Stomach (tissue), 9 donors: ENCODE measurements around the gene DNAJB2. TPM values are rescaled to one million over a fixed set of nuclear protein-coding genes. Genes with fewer than 3 reads are reported as not detected.

Source experiments
- DNase-seq, 2 donors: peaks; one replicate each; pipeline versions ENCODE4 v3.0.0 to v3.0.0-alpha.2; 2013 to 2019
- H3K27ac ChIP-seq, 5 donors: fragments of 200-600 bp in 4 of 5; sonication (generic) in 4 of 5; one replicate each; pipeline ENCODE4 v1.5.1; 2013 to 2019; ENCODE audit warnings: mild to moderate bottlenecking in 1 of 5, moderate library complexity in 1 of 5
- H3K27me3 ChIP-seq, 3 donors: fragments of 200-600 bp; sonication (generic); one replicate each; pipeline ENCODE4 v1.5.1; 2017 to 2019; ENCODE audit warnings: mixed run types in 1 of 3
- H3K36me3 ChIP-seq, 4 donors: fragments of 200-600 bp; sonication (generic); 1 replicate in 3 of 4; 2 replicates in 1 of 4; pipeline ENCODE4 v1.5.1; 2016 to 2019
- H3K4me1 ChIP-seq, 4 donors: fragments of 200-600 bp; sonication (generic); one replicate each; pipeline ENCODE4 v1.5.1; 2016 to 2019
- H3K4me3 ChIP-seq, 4 donors: fragments of 200-600 bp; sonication (generic) in 3 of 4; one replicate each; pipeline ENCODE4 v1.5.1; 2016 to 2019; ENCODE audit warnings: mild to moderate bottlenecking in 1 of 4
- H3K9me3 ChIP-seq, 4 donors: fragments of 200-600 bp; sonication (generic); one replicate each; pipeline ENCODE4 v1.5.1; 2016 to 2019
- CTCF ChIP-seq, 7 experiments: fragments of 450-650 bp in 4 of 7; fragments of 200-600 bp in 3 of 7; sonication (generic) in 3 of 7; IDR thresholded peaks; one replicate each; pipeline ENCODE4 v1.5.1; 2016 to 2019; ENCODE audit warnings: antibody characterized with exemption in 7 of 7, control low read depth in 2 of 7, mild to moderate bottlenecking in 1 of 7
- EP300 ChIP-seq: sonication (generic); formaldehyde crosslinking; IDR thresholded peaks from one replicate; pipeline ENCODE4 v1.6.1; 2017; ENCODE audit warnings: antibody characterized with exemption
- POLR2A ChIP-seq, 4 donors: fragments of 450-650 bp; IDR thresholded peaks; one replicate each; pipeline ENCODE4 v1.6.1; 2016; ENCODE audit warnings: antibody characterized with exemption in 4 of 4, control low read depth in 2 of 4, mild to moderate bottlenecking in 1 of 4, moderate library complexity in 1 of 4
- POLR2AphosphoS5 ChIP-seq, 3 donors: sonication (generic); formaldehyde crosslinking; IDR thresholded peaks; one replicate each; pipeline ENCODE4 v1.6.1; 2016; ENCODE audit warnings: antibody characterized with exemption in 3 of 3
- WGBS, 5 donors: extraction: QIAGEN DNeasy Blood & Tissue Kit in 3 of 5; methylation state at CpG; one replicate each; pipeline versions ENCODE4 v1.1.5 to v1.1.7; 2013 to 2018; 5-methylcytosine and 5-hydroxymethylcytosine counted together
- intact Hi-C: fragments of 100-400 bp; cut with DNase I; formaldehyde crosslinking; loops from one replicate; pipeline ENCODE4 v1.15.1; 2023; ENCODE audit warnings: low total_unique reads
- polyA plus RNA-seq, 3 donors: library from polyadenylated mRNA; stranded (reverse); fragments of 200-250 nt; gene quantifications; one replicate each; pipeline ENCODE4 v1.2.3, GENCODE V29; 2013
- total RNA-seq, 5 donors: library from RNA; depleted of rRNA; stranded (reverse); fragments of >200 nt; gene quantifications; one replicate each; pipeline versions ENCODE4 v1.1.0 to v1.2.3, GENCODE V29; 2014 to 2016
- donor health status: healthy with polysubstance abuse.
- donor health status: Bipolar disorder and iron deficiency.
- donor health status: healthy.

DNAJB2 gene
- total and polyA plus RNA-seq, 8 donors, result 24.4 to 88.8 (median 57.0) TPM

GRCh38 chr2:219290381-219291171 lies 11.4 kb downstream of the DNAJB2 start:
- Histone ChIP-seq H3K4me1 (peaks cover 4 to 43% (median 29%) of the 10 kb centered on the region in 4 donors), H3K27me3 (no peaks in the 10 kb centered on the region), H3K27ac (peak overlapping the region in 4 of 5 donors; percentile 29 to 70 (median 58)), H3K9me3 (no peaks in the 10 kb centered on the region), H3K36me3 (peaks cover 2 to 14% (median 7%) of the 10 kb centered on the region in 4 donors), H3K4me3 (no peak overlapping the region)
- DNase-seq, result no peak
- intact Hi-C loops, result no loop called here
- TF ChIP-seq EP300, result no peak
- no peak for TF ChIP-seq CTCF (IDR thresholded peaks at IDR 0.05)
- TF ChIP-seq POLR2A (IDR thresholded peaks at IDR 0.05), result no peak
- TF ChIP-seq POLR2AphosphoS5 (IDR thresholded peaks at IDR 0.05), result no peak
- WGBS, 5 donors, result 86 to 91% (median 88%) methylated on average over 12 to 16 of the region's 16 CpGs

GRCh38 chr2:219291394-219291793 lies 12.2 kb downstream of the DNAJB2 start:
- Histone ChIP-seq H3K36me3 (peaks cover 0 to 5% (median 0%) of the 10 kb centered on the region in 4 donors), H3K27me3 (no peaks in the 10 kb centered on the region), H3K4me3 (no peak overlapping the region), H3K4me1 (peaks cover 4 to 35% (median 25%) of the 10 kb centered on the region in 4 donors), H3K9me3 (no peaks in the 10 kb centered on the region), H3K27ac (no peak overlapping the region)
- 74 to 86% (median 84%) methylated on average over 6 to 7 of the region's 7 CpGs for WGBS, 5 donors
- intact Hi-C loops, result no loop called here
- TF ChIP-seq EP300 (no peak), CTCF (IDR thresholded peaks at IDR 0.05) (no peak), POLR2AphosphoS5 (IDR thresholded peaks at IDR 0.05) (no peak), POLR2A (IDR thresholded peaks at IDR 0.05) (no peak)
- DNase-seq, result no peak

- Histone ChIP-seq H3K4me1 (peaks cover 4 to 32% (median 24%) of the 10 kb centered on the region in 4 donors), H3K27me3 (no peaks in the 10 kb centered on the region), H3K27ac (no peak overlapping the region), H3K36me3 (no peaks in the 10 kb centered on the region), H3K4me3 (no peak overlapping the region), H3K9me3 (no peaks in the 10 kb centered on the region)
- TF ChIP-seq CTCF (IDR thresholded peaks at IDR 0.05) (no peak), EP300 (no peak), POLR2A (IDR thresholded peaks at IDR 0.05) (no peak), POLR2AphosphoS5 (IDR thresholded peaks at IDR 0.05) (no peak)
- no peak for DNase-seq
- intact Hi-C loops, result no loop called here
- 65 to 85% (median 80%) methylated on average over 4 of the region's 4 CpGs for WGBS, 5 donors
Measured at GRCh38 chr2:219291910-219292490, 12.8 kb downstream of the DNAJB2 start.

- Histone ChIP-seq H3K4me3 (no peak overlapping the region), H3K4me1 (peaks cover 4 to 32% (median 24%) of the 10 kb centered on the region in 4 donors), H3K9me3 (no peaks in the 10 kb centered on the region), H3K27me3 (no peaks in the 10 kb centered on the region), H3K27ac (no peak overlapping the region), H3K36me3 (no peaks in the 10 kb centered on the region)
- intact Hi-C loops, result no loop called here
- no peak for DNase-seq
- TF ChIP-seq CTCF (IDR thresholded peaks at IDR 0.05), result no peak
- TF ChIP-seq POLR2A (IDR thresholded peaks at IDR 0.05), result no peak
- TF ChIP-seq EP300, result no peak
- TF ChIP-seq POLR2AphosphoS5 (IDR thresholded peaks at IDR 0.05), result no peak
- 83 to 92% (median 87%) methylated on average over 9 of the region's 9 CpGs for WGBS, 5 donors
Measured at GRCh38 chr2:219292616-219293015, 13.4 kb downstream of the DNAJB2 start.
